HEK293 (cell line): ENCODE measurements around the gene DNAJA3.

Experiments used
- EGR2 ChIP-seq: fragments of 450-650 bp; formaldehyde crosslinking; IDR thresholded peaks from 2 replicates; pipeline ENCODE4 v1.5.1; 2016; ENCODE audit warnings: low read depth, missing biosample characterization, missing genetic modification characterization
- HOXD13 ChIP-seq: sonication (generic); formaldehyde crosslinking; IDR thresholded peaks from 2 replicates; pipeline ENCODE4 v1.8.0; 2022; ENCODE audit warnings: missing genetic modification reagents, borderline replicate concordance
- KLF10 ChIP-seq: fragments of 450-650 bp; IDR thresholded peaks from 2 replicates; pipeline ENCODE4 v1.5.1; 2018; ENCODE audit warnings: missing biosample characterization, mild to moderate bottlenecking, missing genetic modification characterization
- KLF8 ChIP-seq: fragments of 450-650 bp; formaldehyde crosslinking; IDR thresholded peaks from 2 replicates; pipeline ENCODE4 v1.5.1; 2016; ENCODE audit warnings: missing biosample characterization, missing genetic modification characterization
- PRDM1 ChIP-seq: fragments of 450-650 bp; formaldehyde crosslinking; IDR thresholded peaks from 2 replicates; pipeline ENCODE4; 2016; ENCODE audit warnings: missing biosample characterization, missing genetic modification characterization
- ZBTB21 ChIP-seq: fragments of 450-650 bp; formaldehyde crosslinking; IDR thresholded peaks from 2 replicates; pipeline ENCODE4 v1.5.1; 2017; ENCODE audit warnings: missing biosample characterization, missing genetic modification characterization
- ZFP3 ChIP-seq: fragments of 450-650 bp; formaldehyde crosslinking; IDR thresholded peaks from 2 replicates; pipeline ENCODE4 v1.5.1; 2016; ENCODE audit warnings: low read depth, missing biosample characterization, missing genetic modification characterization
- ZNF184 ChIP-seq: fragments of 450-650 bp; IDR thresholded peaks from 2 replicates; pipeline ENCODE4 v1.5.1; 2018; ENCODE audit warnings: missing biosample characterization, mild to moderate bottlenecking, missing genetic modification characterization
- ZNF2 ChIP-seq: fragments of 450-650 bp; formaldehyde crosslinking; IDR thresholded peaks from 2 replicates; pipeline ENCODE4 v1.5.1; 2016; ENCODE audit warnings: missing biosample characterization, missing genetic modification characterization
- ZNF549 ChIP-seq: fragments of 450-650 bp; IDR thresholded peaks from 2 replicates; pipeline ENCODE4 v1.5.1; 2018; ENCODE audit warnings: missing biosample characterization, missing genetic modification characterization, mild to moderate bottlenecking, inconsistent platforms, moderate library complexity
- ZNF558 ChIP-seq: fragments of 450-650 bp; formaldehyde crosslinking; IDR thresholded peaks from 2 replicates; pipeline ENCODE4 v1.5.1; 2016; ENCODE audit warnings: missing biosample characterization, missing genetic modification characterization
- ZNF560 ChIP-seq: fragments of 450-650 bp; formaldehyde crosslinking; IDR thresholded peaks from 2 replicates; pipeline ENCODE4 v1.5.1; 2017; ENCODE audit warnings: missing biosample characterization, missing genetic modification characterization, borderline replicate concordance
- ZNF585B ChIP-seq: fragments of 450-650 bp; formaldehyde crosslinking; IDR thresholded peaks from 2 replicates; pipeline ENCODE4 v1.5.1; 2016; ENCODE audit warnings: missing biosample characterization, missing genetic modification characterization
- ZNF600 ChIP-seq: fragments of 450-650 bp; formaldehyde crosslinking; IDR thresholded peaks from 2 replicates; pipeline ENCODE4 v1.5.1; 2016; ENCODE audit warnings: missing biosample characterization, missing genetic modification characterization
- ZNF626 ChIP-seq: fragments of 450-650 bp; sonication (Bioruptor Pico); formaldehyde crosslinking; IDR thresholded peaks from 2 replicates; pipeline ENCODE4 v1.5.1; 2018; ENCODE audit warnings: missing biosample characterization, missing genetic modification characterization, inconsistent platforms
- ZNF701 ChIP-seq: fragments of 450-650 bp; formaldehyde crosslinking; IDR thresholded peaks from 2 replicates; pipeline ENCODE4 v1.5.1; 2016; ENCODE audit warnings: missing biosample characterization, missing genetic modification characterization
- ZNF76 ChIP-seq: fragments of 450-650 bp; formaldehyde crosslinking; IDR thresholded peaks from 2 replicates; pipeline ENCODE4; 2016; ENCODE audit warnings: low read depth, missing biosample characterization, missing genetic modification characterization, borderline replicate concordance
- TF ChIP-seq, protein P1 (sequence below): fragments of 450-650 bp; formaldehyde crosslinking; IDR thresholded peaks from 2 replicates; pipeline ENCODE4 v1.5.1; 2016; ENCODE audit warnings: missing biosample characterization, missing genetic modification characterization
- TF ChIP-seq, protein P2 (sequence below): fragments of 450-650 bp; formaldehyde crosslinking; IDR thresholded peaks from 2 replicates; pipeline ENCODE4 v1.5.1; 2016; ENCODE audit warnings: missing biosample characterization, missing genetic modification characterization, low read depth
- TF ChIP-seq, protein P3 (sequence below): fragments of 450-650 bp; formaldehyde crosslinking; IDR thresholded peaks from 2 replicates; pipeline ENCODE4 v1.5.1; 2016; ENCODE audit warnings: missing biosample characterization, missing genetic modification characterization
- TF ChIP-seq, protein P4 (sequence below): fragments of 450-650 bp; formaldehyde crosslinking; IDR thresholded peaks from 2 replicates; pipeline ENCODE4 v1.5.1; 2016; ENCODE audit warnings: missing biosample characterization, missing genetic modification characterization
- TF ChIP-seq, protein P5 (sequence below): fragments of 450-650 bp; formaldehyde crosslinking; IDR thresholded peaks from 2 replicates; pipeline ENCODE4 v1.5.1; 2016; ENCODE audit warnings: missing biosample characterization, missing genetic modification characterization
- TF ChIP-seq, protein P6 (sequence below): fragments of 450-650 bp; formaldehyde crosslinking; IDR thresholded peaks from 2 replicates; pipeline ENCODE4 v1.5.1; 2017; ENCODE audit warnings: missing biosample characterization, missing genetic modification characterization

Gene DNAJA3

DNA sequence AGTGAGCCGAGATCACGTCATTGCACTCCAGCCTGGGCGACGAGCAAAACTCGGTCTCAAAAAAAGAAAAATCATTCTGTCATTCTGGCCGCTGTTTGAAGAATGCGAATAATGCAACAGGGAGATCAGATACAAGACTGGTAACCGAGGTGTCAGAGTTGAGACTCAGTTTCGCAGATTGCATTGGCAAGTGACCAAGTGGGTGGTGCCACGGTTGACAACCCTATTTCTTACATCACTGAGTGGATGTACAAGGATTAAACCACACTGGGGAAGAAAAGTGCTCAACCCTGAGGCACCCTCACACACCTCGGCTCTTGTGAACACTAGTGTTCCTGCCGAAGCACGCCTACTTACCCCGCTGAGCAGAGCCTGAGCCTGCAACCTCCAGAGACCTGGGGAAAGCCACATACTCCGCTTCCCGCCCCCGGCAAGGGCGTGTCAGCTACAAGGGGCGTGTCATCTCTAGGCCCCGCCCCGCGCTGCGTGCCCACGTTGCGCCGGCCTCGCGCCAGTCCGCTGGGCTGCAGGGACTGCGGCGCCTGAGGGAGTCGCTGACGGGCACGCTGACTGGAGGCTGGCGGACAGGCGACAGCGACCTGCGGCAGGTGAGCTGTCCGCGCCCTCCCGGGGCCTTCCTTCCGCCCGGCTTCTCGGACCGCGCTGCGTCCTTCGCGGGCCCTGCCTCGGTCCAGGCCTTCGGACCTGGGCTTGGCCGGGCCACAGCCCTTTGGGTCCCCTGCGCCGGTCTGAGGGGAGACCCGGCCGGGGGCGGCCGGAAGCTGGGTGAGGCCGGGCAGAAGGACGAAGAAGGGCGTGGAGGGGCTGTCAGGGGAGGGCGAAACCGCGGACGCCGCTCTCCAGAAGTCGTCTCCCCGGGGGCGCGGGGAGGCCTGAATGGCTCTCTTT lies 50.5 kb downstream of the DNAJA3 start, which contains the start of gene HMOX2 (continued):
- no peak for TF ChIP-seq ZNF701 (tag by site-specific recombination)
- no peak for TF ChIP-seq ZNF184 (tag by site-specific recombination)
- TF ChIP-seq ZNF76: peak; percentile 57; the same call in 1 of the 2 replicates
- no peak for TF ChIP-seq ZNF585B
- no peak for TF ChIP-seq PRDM1 (tag by site-specific recombination)
- no peak for TF ChIP-seq ZNF560 (tag by site-specific recombination)
- TF ChIP-seq, protein P1, sequence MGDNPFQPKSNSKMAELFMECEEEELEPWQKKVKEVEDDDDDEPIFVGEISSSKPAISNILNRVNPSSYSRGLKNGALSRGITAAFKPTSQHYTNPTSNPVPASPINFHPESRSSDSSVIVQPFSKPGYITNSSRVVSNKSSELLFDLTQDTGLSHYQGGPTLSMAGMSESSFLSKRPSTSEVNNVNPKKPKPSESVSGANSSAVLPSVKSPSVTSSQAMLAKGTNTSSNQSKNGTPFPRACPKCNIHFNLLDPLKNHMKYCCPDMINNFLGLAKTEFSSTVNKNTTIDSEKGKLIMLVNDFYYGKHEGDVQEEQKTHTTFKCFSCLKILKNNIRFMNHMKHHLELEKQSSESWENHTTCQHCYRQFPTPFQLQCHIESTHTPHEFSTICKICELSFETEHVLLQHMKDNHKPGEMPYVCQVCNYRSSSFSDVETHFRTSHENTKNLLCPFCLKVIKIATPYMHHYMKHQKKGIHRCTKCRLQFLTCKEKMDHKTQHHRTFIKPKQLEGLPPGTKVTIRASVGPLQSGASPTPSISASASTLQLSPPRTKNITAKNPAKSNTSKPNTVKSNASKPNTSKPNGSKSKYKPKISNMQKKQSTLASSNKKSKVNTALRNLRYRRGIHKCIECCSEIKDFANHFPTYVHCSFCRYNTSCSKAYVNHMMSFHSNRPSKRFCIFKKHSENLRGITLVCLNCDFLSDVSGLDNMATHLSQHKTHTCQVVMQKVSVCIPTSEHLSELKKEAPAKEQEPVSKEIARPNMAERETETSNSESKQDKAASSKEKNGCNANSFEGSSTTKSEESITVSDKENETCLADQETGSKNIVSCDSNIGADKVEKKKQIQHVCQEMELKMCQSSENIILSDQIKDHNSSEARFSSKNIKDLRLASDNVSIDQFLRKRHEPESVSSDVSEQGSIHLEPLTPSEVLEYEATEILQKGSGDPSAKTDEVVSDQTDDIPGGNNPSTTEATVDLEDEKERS: no peak
- no peak for TF ChIP-seq ZNF558
- TF ChIP-seq HOXD13 (CRISPR knock-in tag): no peak
- TF ChIP-seq ZNF2: peak; percentile 55; the same call in 1 of the 2 replicates
- TF ChIP-seq ZFP3: no peak
- no peak for TF ChIP-seq ZNF549 (tag by site-specific recombination)
- TF ChIP-seq, protein P2, sequence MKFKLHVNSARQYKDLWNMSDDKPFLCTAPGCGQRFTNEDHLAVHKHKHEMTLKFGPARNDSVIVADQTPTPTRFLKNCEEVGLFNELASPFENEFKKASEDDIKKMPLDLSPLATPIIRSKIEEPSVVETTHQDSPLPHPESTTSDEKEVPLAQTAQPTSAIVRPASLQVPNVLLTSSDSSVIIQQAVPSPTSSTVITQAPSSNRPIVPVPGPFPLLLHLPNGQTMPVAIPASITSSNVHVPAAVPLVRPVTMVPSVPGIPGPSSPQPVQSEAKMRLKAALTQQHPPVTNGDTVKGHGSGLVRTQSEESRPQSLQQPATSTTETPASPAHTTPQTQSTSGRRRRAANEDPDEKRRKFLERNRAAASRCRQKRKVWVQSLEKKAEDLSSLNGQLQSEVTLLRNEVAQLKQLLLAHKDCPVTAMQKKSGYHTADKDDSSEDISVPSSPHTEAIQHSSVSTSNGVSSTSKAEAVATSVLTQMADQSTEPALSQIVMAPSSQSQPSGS (tag by site-specific recombination): no peak
- peak; percentile 66; the same call in 1 of the 2 replicates for TF ChIP-seq KLF10 (tag by site-specific recombination)
- TF ChIP-seq ZNF600 (tag by site-specific recombination): no peak
- no peak for TF ChIP-seq ZNF626
- TF ChIP-seq, protein P3, sequence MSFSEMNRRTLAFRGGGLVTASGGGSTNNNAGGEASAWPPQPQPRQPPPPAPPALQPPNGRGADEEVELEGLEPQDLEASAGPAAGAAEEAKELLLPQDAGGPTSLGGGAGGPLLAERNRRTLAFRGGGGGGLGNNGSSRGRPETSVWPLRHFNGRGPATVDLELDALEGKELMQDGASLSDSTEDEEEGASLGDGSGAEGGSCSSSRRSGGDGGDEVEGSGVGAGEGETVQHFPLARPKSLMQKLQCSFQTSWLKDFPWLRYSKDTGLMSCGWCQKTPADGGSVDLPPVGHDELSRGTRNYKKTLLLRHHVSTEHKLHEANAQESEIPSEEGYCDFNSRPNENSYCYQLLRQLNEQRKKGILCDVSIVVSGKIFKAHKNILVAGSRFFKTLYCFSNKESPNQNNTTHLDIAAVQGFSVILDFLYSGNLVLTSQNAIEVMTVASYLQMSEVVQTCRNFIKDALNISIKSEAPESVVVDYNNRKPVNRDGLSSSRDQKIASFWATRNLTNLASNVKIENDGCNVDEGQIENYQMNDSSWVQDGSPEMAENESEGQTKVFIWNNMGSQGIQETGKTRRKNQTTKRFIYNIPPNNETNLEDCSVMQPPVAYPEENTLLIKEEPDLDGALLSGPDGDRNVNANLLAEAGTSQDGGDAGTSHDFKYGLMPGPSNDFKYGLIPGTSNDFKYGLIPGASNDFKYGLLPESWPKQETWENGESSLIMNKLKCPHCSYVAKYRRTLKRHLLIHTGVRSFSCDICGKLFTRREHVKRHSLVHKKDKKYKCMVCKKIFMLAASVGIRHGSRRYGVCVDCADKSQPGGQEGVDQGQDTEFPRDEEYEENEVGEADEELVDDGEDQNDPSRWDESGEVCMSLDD (tag by site-specific recombination): no peak
- TF ChIP-seq, protein P4, sequence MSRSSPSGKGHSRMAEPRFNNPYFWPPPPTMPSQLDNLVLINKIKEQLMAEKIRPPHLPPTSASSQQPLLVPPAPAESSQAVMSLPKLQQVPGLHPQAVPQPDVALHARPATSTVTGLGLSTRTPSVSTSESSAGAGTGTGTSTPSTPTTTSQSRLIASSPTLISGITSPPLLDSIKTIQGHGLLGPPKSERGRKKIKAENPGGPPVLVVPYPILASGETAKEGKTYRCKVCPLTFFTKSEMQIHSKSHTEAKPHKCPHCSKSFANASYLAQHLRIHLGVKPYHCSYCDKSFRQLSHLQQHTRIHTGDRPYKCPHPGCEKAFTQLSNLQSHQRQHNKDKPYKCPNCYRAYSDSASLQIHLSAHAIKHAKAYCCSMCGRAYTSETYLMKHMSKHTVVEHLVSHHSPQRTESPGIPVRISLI (tag by site-specific recombination): no peak
- TF ChIP-seq ZBTB21 (tag by site-specific recombination): no peak
- TF ChIP-seq, protein P5, sequence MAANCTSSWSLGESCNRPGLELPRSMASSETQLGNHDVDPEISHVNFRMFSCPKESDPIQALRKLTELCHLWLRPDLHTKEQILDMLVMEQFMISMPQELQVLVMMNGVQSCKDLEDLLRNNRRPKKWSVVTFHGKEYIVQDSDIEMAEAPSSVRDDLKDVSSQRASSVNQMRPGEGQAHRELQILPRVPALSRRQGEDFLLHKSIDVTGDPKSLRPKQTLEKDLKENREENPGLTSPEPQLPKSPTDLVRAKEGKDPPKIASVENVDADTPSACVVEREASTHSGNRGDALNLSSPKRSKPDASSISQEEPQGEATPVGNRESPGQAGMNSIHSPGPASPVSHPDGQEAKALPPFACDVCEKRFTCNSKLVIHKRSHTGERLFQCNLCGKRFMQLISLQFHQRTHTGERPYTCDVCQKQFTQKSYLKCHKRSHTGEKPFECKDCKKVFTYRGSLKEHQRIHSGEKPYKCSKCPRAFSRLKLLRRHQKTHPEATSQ (tag by site-specific recombination): peak; percentile 71; the same call in 1 of the 2 replicates
- TF ChIP-seq KLF8 (tag by site-specific recombination): peak; percentile 34; the same call in 1 of the 2 replicates
- TF ChIP-seq, protein P6, sequence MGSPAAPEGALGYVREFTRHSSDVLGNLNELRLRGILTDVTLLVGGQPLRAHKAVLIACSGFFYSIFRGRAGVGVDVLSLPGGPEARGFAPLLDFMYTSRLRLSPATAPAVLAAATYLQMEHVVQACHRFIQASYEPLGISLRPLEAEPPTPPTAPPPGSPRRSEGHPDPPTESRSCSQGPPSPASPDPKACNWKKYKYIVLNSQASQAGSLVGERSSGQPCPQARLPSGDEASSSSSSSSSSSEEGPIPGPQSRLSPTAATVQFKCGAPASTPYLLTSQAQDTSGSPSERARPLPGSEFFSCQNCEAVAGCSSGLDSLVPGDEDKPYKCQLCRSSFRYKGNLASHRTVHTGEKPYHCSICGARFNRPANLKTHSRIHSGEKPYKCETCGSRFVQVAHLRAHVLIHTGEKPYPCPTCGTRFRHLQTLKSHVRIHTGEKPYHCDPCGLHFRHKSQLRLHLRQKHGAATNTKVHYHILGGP (tag by site-specific recombination): no peak
- TF ChIP-seq EGR2: peak; percentile 72
